ENCODE data around the gene ISL2. TPM values are rescaled to one million over a fixed set of nuclear protein-coding genes. Genes with fewer than 3 reads are reported as not detected.

ISL2 gene
- polyA plus RNA-seq, 3 donors, result 0.40 to 2.3 (median 0.52) TPM

GRCh38 chr15:76298986-76299385 lies 37.6 kb upstream of the ISL2 start:
- Mint-ChIP-seq H3K27me3 (ENCODE audit: low read depth in 3 of 3) (no peaks in the 10 kb centered on the region), H3K4me3 (no peak overlapping the region), H3K9me3 (no peaks in the 10 kb centered on the region), H3K36me3 (peaks cover 0 to 15% of the 10 kb centered on the region in 2 donors), H3K4me1 (peaks cover 3% of the 10 kb centered on the region), H3K27ac (no peak overlapping the region)
- Histone ChIP-seq H3K9ac (ENCODE audit: insufficient read depth, low read length, poor library complexity, severe bottlenecking) (no peak overlapping the region), H3K27ac (ENCODE audit: low read depth in 1 of 2, low read length in 2 of 2) (no peak overlapping the region), H3K4me3 (replicated peaks in 1 of 3; ENCODE audit: low read depth in 2 of 3, low read length in 3 of 3) (no peak overlapping the region), H3K9me3 (replicated peaks in 1 of 2; ENCODE audit: control insufficient read depth in 1 of 2, insufficient read depth in 1 of 2, low read length in 2 of 2) (no peaks in the 10 kb centered on the region), H2AFZ (ENCODE audit: insufficient read depth, low read depth, low read length, poor library complexity, severe bottlenecking) (no peak overlapping the region), H4K20me1 (ENCODE audit: insufficient read depth, low read length) (peaks cover 97% of the 10 kb centered on the region), H3K27me3 (ENCODE audit: control insufficient read depth in 2 of 2, insufficient read depth in 2 of 2, low read length in 2 of 2) (no peaks in the 10 kb centered on the region), H3K36me3 (replicated peaks in 1 of 2; ENCODE audit: control insufficient read depth in 1 of 2, insufficient read depth in 2 of 2, low read length in 2 of 2) (peaks cover 0 to 3% of the 10 kb centered on the region in 2 donors), H3K4me1 (ENCODE audit: control insufficient read depth in 1 of 2, insufficient read depth in 2 of 2, low read length in 2 of 2) (peaks cover 10 to 14% of the 10 kb centered on the region in 2 donors), H3K4me2 (replicated peaks; ENCODE audit: extremely low read depth, low read length, poor library complexity, severe bottlenecking) (no peak overlapping the region), H3K79me2 (ENCODE audit: insufficient read depth, low read length) (peaks cover 87% of the 10 kb centered on the region)
- no peak for TF ChIP-seq CTCF (IDR thresholded peaks at IDR 0.05)
- DNase-seq, result no peak
- 81% methylated on average over 3 of the region's 3 CpGs for WGBS (ENCODE audit: insufficient coverage)
- intact Hi-C loops (cut with micrococcal nuclease), result no loop called here

GRCh38 chr15:76299786-76300185 lies 36.8 kb upstream of the ISL2 start:
- peaks cover 10 to 14% of the 10 kb centered on the region in 2 donors for H3K4me1 ChIP-seq (ENCODE audit: control insufficient read depth in 1 of 2, insufficient read depth in 2 of 2, low read length in 2 of 2)
- peaks cover 93% of the 10 kb centered on the region for H3K79me2 ChIP-seq (ENCODE audit: insufficient read depth, low read length)
- no peak for TF ChIP-seq CTCF (IDR thresholded peaks at IDR 0.05)
- intact Hi-C loops (cut with micrococcal nuclease), result no loop called here
- no peaks in the 10 kb centered on the region for H3K27me3 ChIP-seq (ENCODE audit: control insufficient read depth in 2 of 2, insufficient read depth in 2 of 2, low read length in 2 of 2)
- WGBS (ENCODE audit: insufficient coverage), result 25% methylated on average over 1 of the region's 1 CpG
- H3K4me2 ChIP-seq (replicated peaks; ENCODE audit: extremely low read depth, low read length, poor library complexity, severe bottlenecking), result no peak overlapping the region
- no peak for DNase-seq
- no peaks in the 10 kb centered on the region for H3K9me3 ChIP-seq (replicated peaks in 1 of 2; ENCODE audit: control insufficient read depth in 1 of 2, insufficient read depth in 1 of 2, low read length in 2 of 2)
- no peaks in the 10 kb centered on the region for H3K9me3 Mint-ChIP-seq
- H2AFZ ChIP-seq (ENCODE audit: insufficient read depth, low read depth, low read length, poor library complexity, severe bottlenecking), result no peak overlapping the region
- peaks cover 0 to 16% of the 10 kb centered on the region in 2 donors for H3K36me3 Mint-ChIP-seq
- no peak overlapping the region for H3K4me3 Mint-ChIP-seq
- no peaks in the 10 kb centered on the region for H3K4me1 Mint-ChIP-seq
- H3K9ac ChIP-seq (ENCODE audit: insufficient read depth, low read length, poor library complexity, severe bottlenecking), result no peak overlapping the region
- H3K27ac Mint-ChIP-seq, result no peak overlapping the region
- peaks cover 96% of the 10 kb centered on the region for H4K20me1 ChIP-seq (ENCODE audit: insufficient read depth, low read length)
- H3K36me3 ChIP-seq (replicated peaks in 1 of 2; ENCODE audit: control insufficient read depth in 1 of 2, insufficient read depth in 2 of 2, low read length in 2 of 2), result peaks cover 0 to 3% of the 10 kb centered on the region in 2 donors
- H3K27me3 Mint-ChIP-seq (ENCODE audit: low read depth in 3 of 3), result no peaks in the 10 kb centered on the region
- H3K4me3 ChIP-seq (replicated peaks in 1 of 3; ENCODE audit: low read depth in 2 of 3, low read length in 3 of 3), result no peak overlapping the region
- no peak overlapping the region for H3K27ac ChIP-seq (ENCODE audit: low read depth in 1 of 2, low read length in 2 of 2)
